Measurements from ENCODE around the gene RAX2. TPM values are rescaled to one million over a fixed set of nuclear protein-coding genes. Genes with fewer than 3 reads are reported as not detected.
A peak's percentile ranks its signal among the peaks of the same experiment; 100 is the strongest.

RAX2 gene
- total and polyA plus RNA-seq, 10 of the 15 experiments (the other 5 are each of a cell fraction or from before 2014, with no cell fraction given), result not detected

DNA sequence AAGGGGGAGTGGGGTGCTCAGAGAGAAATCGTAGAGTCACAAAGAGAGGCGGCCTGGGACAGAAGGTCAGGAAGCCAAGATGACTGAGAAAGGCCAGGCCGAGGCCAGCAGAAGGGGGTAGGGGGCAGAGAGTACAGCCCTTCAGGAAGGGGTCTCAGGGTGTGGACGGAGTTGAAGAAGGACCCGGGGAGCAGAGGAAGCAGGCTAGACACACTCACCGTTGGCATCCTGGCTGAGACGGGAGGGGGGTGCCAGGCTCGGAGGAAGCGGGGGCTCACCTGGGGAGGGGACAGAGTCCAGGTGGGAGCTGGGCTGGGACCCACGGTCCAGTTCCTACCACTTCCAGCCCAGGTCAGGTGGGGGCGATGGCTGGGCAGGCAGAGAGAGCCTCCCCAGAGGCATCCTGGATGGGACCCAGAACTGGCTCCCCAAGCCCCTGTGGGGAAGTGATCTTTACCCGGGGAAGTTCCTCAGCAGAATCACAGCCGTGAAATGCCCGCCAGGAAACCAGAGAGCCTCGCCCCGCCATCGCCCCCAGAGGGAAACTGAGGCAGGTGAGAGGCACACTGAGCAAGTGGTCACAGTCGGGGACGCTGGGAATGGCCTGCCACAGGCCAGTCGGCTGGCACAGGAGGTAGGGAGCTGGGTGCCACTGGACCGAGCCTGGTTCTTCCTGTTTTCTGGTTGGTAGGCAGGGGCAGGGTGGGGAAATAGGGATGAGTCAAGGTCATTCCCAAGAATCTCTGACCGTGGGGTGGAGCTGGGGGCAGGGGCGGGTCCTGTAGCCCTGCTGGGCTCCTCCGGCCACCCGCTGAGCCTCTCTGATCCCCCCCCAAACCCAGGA, 12.8 kb upstream of the RAX2 start:
- Histone ChIP-seq H3K27me3 (replicated peaks in 1 of 2; ENCODE audit: control insufficient read depth in 2 of 2, insufficient read depth in 2 of 2, low read length in 1 of 2) (no peaks in the 10 kb centered on the region; a peak in 1 of 4 replicates), H3K36me3 (ENCODE audit: control insufficient read depth in 2 of 2, insufficient read depth in 2 of 2, low read length in 1 of 2) (no peaks in the 10 kb centered on the region; a peak in 1 of 4 replicates), H3K27ac (ENCODE audit: control insufficient read depth, insufficient read depth) (no peak overlapping the region), H3K4me3 (no peak overlapping the region), H4K20me1 (ENCODE audit: control insufficient read depth, insufficient read depth) (no peaks in the 10 kb centered on the region), H3K9ac (ENCODE audit: control insufficient read depth, insufficient read depth, low read length) (no peak overlapping the region), H3K4me2 (ENCODE audit: control insufficient read depth, insufficient read depth) (no peak overlapping the region; the same call in 1 of the 2 replicates), H3K4me1 (ENCODE audit: control insufficient read depth, insufficient read depth, low read length) (no peaks in the 10 kb centered on the region), H3K9me3 (replicated peaks; ENCODE audit: control insufficient read depth, insufficient read depth, low read length) (no peaks in the 10 kb centered on the region; the same call in 2 of the 3 replicates), H2AFZ (ENCODE audit: control insufficient read depth, low read depth, low read length) (no peak overlapping the region), H3K79me2 (ENCODE audit: control insufficient read depth, insufficient read depth, low read length) (no peaks in the 10 kb centered on the region)
- no TSS peak for BruUV-seq (replicated peaks)
- 8% methylated on average over 21 of the region's 25 CpGs for WGBS (ENCODE audit: insufficient coverage, insufficient replicate concordance, low lambda C conversion rate, missing lambda C conversion rate)
- ChIA-PET SMC1A (ENCODE audit: uncharacterized antibody, unreplicated experiment) (no interaction called here), CTCF (no interaction called here), RAD21 (ENCODE audit: unreplicated experiment) (no interaction called here), POLR2A (no interaction called here)
- intact Hi-C loops (cut with micrococcal nuclease; ENCODE audit: unreplicated experiment) (no loop called here), in situ Hi-C loops (cut with MboI) (no loop called here)
- DNase-seq (ENCODE audit: low read depth, low spot score) (no peak), FAIRE-seq (no peak), ATAC-seq (no peak)
- no peak for TF ChIP-seq YY1 (IDR thresholded peaks at IDR 0.05; ENCODE audit: low read depth, low read length)

DNA sequence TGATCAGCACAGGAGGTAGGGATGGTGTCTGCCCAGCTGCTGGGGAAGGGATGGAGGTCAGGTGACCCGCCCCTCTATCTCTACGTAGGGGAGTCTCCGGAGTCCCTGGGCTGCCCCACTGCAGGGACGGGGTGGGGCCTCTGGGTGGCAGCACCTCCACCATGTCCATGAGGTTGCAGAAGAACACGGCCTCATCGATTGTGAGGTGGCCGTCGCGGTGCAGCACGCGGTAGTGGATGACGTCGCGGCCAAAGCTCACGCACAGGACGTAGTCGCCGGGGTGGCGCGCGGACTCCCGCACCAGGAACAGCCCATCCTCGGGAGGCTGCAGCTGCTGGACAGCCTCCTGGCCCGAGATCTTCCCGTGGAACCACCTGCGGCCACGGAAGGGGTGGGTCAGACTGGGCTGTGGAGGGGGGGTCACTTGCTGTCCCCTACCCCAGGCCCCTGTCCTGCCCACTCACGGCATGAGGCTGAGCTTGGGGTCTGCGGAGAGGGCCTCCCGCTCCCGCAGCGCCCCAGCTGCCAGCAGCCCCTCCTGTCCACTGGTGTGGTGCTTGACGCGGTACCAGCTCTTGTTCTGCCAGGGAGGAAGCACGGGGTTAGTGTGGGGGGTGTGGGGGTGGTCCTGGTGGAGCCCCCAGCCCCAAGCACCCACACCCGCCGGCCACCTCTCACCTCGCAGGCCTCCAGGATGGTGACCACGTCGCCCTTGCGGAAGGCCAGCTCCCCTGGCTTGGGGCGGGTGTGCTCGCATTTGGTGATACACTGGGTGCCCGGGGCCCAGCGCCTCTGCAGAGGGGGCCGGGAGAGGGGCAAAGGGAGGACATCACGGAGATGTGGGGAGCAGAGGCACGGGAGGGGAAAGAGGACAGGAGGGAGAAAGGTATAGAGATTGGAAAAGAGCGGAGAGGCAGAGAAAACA, 11.9 kb upstream of the RAX2 start:
- CTCF ChIA-PET, result no interaction called here
- POLR2A ChIA-PET, result no interaction called here
- H4K20me1 ChIP-seq (ENCODE audit: control insufficient read depth, insufficient read depth), result no peaks in the 10 kb centered on the region
- RAD21 ChIA-PET (ENCODE audit: unreplicated experiment), result no interaction called here
- TF ChIP-seq SMC3 (IDR thresholded peaks at IDR 0.05; ENCODE audit: borderline replicate concordance, low read length), result peak; percentile 18; the same call in 1 of the 2 replicates
- TF ChIP-seq POLR2A (IDR thresholded peaks at IDR 0.05; ENCODE audit: low read depth, low read length), result no peak
- TF ChIP-seq, protein P1, sequence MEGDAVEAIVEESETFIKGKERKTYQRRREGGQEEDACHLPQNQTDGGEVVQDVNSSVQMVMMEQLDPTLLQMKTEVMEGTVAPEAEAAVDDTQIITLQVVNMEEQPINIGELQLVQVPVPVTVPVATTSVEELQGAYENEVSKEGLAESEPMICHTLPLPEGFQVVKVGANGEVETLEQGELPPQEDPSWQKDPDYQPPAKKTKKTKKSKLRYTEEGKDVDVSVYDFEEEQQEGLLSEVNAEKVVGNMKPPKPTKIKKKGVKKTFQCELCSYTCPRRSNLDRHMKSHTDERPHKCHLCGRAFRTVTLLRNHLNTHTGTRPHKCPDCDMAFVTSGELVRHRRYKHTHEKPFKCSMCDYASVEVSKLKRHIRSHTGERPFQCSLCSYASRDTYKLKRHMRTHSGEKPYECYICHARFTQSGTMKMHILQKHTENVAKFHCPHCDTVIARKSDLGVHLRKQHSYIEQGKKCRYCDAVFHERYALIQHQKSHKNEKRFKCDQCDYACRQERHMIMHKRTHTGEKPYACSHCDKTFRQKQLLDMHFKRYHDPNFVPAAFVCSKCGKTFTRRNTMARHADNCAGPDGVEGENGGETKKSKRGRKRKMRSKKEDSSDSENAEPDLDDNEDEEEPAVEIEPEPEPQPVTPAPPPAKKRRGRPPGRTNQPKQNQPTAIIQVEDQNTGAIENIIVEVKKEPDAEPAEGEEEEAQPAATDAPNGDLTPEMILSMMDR (IDR thresholded peaks at IDR 0.05 in 2 of 3, conservative IDR thresholded peaks at IDR 0.05 in 1 of 3; ENCODE audit: control insufficient read depth in 2 of 3, extremely low read depth in 1 of 3, insufficient read depth in 1 of 3, low read depth in 3 of 3, low read length in 3 of 3), result peak; percentile 11 to 23 (median 22); a peak in 1 of 6 replicates
- TF ChIP-seq TCF12 (IDR thresholded peaks at IDR 0.05; ENCODE audit: low read depth, low read length), result no peak
- peak; percentile 36 for TF ChIP-seq RAD21 (IDR thresholded peaks at IDR 0.05; ENCODE audit: insufficient read depth, low read depth, low read length)
- TF ChIP-seq, protein P2, sequence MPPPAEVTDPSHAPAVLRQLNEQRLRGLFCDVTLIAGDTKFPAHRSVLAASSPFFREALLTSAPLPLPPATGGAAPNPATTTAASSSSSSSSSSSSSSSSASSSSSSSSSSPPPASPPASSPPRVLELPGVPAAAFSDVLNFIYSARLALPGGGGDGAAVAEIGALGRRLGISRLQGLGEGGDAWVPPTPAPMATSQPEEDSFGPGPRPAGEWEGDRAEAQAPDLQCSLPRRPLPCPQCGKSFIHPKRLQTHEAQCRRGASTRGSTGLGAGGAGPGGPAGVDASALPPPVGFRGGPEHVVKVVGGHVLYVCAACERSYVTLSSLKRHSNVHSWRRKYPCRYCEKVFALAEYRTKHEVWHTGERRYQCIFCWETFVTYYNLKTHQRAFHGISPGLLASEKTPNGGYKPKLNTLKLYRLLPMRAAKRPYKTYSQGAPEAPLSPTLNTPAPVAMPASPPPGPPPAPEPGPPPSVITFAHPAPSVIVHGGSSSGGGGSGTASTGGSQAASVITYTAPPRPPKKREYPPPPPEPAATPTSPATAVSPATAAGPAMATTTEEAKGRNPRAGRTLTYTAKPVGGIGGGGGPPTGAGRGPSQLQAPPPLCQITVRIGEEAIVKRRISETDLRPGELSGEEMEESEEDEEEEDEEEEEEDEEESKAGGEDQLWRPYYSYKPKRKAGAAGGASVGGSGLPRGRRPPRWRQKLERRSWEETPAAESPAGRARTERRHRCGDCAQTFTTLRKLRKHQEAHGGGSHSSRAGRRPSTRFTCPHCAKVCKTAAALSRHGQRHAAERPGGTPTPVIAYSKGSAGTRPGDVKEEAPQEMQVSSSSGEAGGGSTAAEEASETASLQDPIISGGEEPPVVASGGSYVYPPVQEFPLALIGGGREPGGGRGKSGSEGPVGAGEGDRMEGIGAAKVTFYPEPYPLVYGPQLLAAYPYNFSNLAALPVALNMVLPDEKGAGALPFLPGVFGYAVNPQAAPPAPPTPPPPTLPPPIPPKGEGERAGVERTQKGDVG (CRISPR knock-in tag; IDR thresholded peaks at IDR 0.05), result no peak
- WGBS (ENCODE audit: insufficient coverage, insufficient replicate concordance, low lambda C conversion rate, missing lambda C conversion rate), result 71% methylated on average over 46 of the region's 49 CpGs
- no peak overlapping the region for H3K9ac ChIP-seq (ENCODE audit: control insufficient read depth, insufficient read depth, low read length)
- no peaks in the 10 kb centered on the region; a peak in 1 of 4 replicates for H3K36me3 ChIP-seq (ENCODE audit: control insufficient read depth in 2 of 2, insufficient read depth in 2 of 2, low read length in 1 of 2)
- H2AFZ ChIP-seq (ENCODE audit: control insufficient read depth, low read depth, low read length), result no peak overlapping the region
- H3K4me2 ChIP-seq (ENCODE audit: control insufficient read depth, insufficient read depth), result no peak overlapping the region
- BruUV-seq (replicated peaks), result no TSS peak
- no peaks in the 10 kb centered on the region; the same call in 2 of the 3 replicates for H3K9me3 ChIP-seq (replicated peaks; ENCODE audit: control insufficient read depth, insufficient read depth, low read length)
- no peaks in the 10 kb centered on the region for H3K4me1 ChIP-seq (ENCODE audit: control insufficient read depth, insufficient read depth, low read length)
- no peaks in the 10 kb centered on the region for H3K79me2 ChIP-seq (ENCODE audit: control insufficient read depth, insufficient read depth, low read length)
- H3K27ac ChIP-seq (ENCODE audit: control insufficient read depth, insufficient read depth), result no peak overlapping the region
- H3K27me3 ChIP-seq (replicated peaks in 1 of 2; ENCODE audit: control insufficient read depth in 2 of 2, insufficient read depth in 2 of 2, low read length in 1 of 2), result no peaks in the 10 kb centered on the region; a peak in 1 of 4 replicates
- no peak for ATAC-seq
- no peak for DNase-seq (ENCODE audit: low read depth, low spot score)
- H3K4me3 ChIP-seq, result no peak overlapping the region
- SMC1A ChIA-PET (ENCODE audit: uncharacterized antibody, unreplicated experiment), result no interaction called here
- in situ Hi-C loops (cut with MboI), result no loop called here
- intact Hi-C loops (cut with micrococcal nuclease; ENCODE audit: unreplicated experiment), result no loop called here
- no peak for FAIRE-seq
